Nephron (organoid): Measurements from ENCODE around the gene IPO8.

Experiments used
- H3K27ac Mint-ChIP-seq, 3 experiments: 2 replicates each; pipeline ENCODE4 v1.8.0; 2020; ENCODE audit warnings: mixed read lengths in 3 of 3, mild to moderate bottlenecking in 2 of 3, moderate library complexity in 1 of 3
- H3K27me3 Mint-ChIP-seq: 2 replicates; pipeline ENCODE4 v1.8.0; 2021; ENCODE audit warnings: low read depth, mild to moderate bottlenecking, moderate library complexity, mixed read lengths
- H3K36me3 Mint-ChIP-seq: 2 replicates; pipeline ENCODE4 v1.8.0; 2020; ENCODE audit warnings: low read depth, mixed read lengths
- H3K4me1 Mint-ChIP-seq: 2 replicates; pipeline ENCODE4 v1.8.0; 2020; ENCODE audit warnings: mixed read lengths
- H3K4me3 Mint-ChIP-seq, 3 experiments: 2 replicates each; pipeline ENCODE4 v1.8.0; 2020; ENCODE audit warnings: mild to moderate bottlenecking in 3 of 3, mixed read lengths in 3 of 3, moderate library complexity in 2 of 3
- H3K9me3 Mint-ChIP-seq: 2 replicates; pipeline ENCODE4 v1.8.0; 2020; ENCODE audit warnings: mixed read lengths
- CTCF ChIP-seq, 3 experiments: fragments of 200-600 bp; sonication (generic); IDR thresholded peaks; one replicate each; pipeline ENCODE4 v1.5.0; 2021; ENCODE audit warnings: antibody characterized with exemption in 3 of 3; ENCODE audit not compliant: unreplicated experiment in 3 of 3

Gene IPO8

DNA sequence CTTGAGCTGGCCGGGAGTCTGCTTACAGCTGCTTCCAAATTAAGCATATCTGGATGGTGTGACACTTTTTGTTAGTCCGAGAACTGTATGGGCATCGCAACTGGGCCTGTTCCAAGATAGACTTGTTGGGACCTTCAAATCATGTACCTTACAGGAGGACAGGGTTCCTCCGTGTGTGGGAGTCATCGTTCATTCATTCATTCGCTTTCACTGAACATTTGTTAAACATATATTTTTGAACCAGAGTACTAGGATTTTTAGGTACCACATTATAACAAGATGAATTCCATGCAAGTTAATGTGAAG, 387 bp upstream of the IPO8 start:
- peaks cover 58% of the 10 kb centered on the region for H3K4me1 Mint-ChIP-seq
- no peaks in the 10 kb centered on the region for H3K9me3 Mint-ChIP-seq
- no peak for TF ChIP-seq CTCF (IDR thresholded peaks at IDR 0.05; ENCODE audit: unreplicated experiment in 3 of 3)
- H3K27ac Mint-ChIP-seq = peak overlapping the region; percentile 91 to 96 (median 94)
- H3K36me3 Mint-ChIP-seq = no peaks in the 10 kb centered on the region
- peaks cover 6% of the 10 kb centered on the region for H3K27me3 Mint-ChIP-seq
- H3K4me3 Mint-ChIP-seq = peak overlapping the region; percentile 98 to 99 (median 98)

DNA sequence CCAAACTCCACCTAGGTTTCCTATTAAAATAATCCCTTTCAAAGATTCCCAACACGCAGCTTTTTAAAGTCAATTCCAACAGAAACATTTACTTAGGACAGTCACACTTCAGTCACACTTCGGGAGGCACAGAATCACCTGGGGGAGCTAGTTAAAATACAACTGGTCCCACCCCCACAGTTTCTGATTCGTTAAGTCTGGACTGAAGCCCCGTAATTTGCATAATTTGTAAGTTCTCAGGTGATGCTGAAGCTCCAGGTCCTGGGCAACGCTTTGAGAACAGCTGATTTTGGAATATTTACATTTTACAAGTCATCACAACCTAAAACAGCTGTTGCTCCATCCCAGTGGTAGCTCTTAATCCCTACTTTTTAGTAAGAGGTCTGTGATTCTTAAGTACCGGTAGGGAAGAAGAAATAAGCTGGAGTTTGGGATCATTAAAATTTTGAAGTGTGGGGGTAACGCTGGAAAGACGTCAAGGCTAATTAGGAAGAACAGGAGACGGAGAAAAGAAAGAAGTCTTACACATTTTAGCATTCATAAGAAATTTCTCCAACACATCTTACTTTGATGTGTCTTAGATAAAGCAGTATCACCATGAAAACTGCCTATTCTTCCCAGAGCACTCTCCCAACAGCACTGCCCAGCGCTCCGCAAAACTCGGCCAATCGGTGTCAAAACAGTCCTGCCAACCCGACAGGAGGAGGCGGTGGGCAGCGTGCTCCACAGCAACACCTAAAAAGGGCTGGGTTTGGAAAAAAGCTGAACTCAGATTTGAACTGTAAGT, 1.1 kb downstream of the IPO8 start:
- no peak for TF ChIP-seq CTCF (IDR thresholded peaks at IDR 0.05; ENCODE audit: unreplicated experiment in 3 of 3)
- Mint-ChIP-seq H3K27ac (peak overlapping the region; percentile 52 to 96 (median 91)), H3K4me1 (peaks cover 47% of the 10 kb centered on the region), H3K36me3 (peaks cover 5% of the 10 kb centered on the region), H3K27me3 (peaks cover 6% of the 10 kb centered on the region), H3K9me3 (no peaks in the 10 kb centered on the region), H3K4me3 (peak overlapping the region; percentile 98 to 99 (median 98))

DNA sequence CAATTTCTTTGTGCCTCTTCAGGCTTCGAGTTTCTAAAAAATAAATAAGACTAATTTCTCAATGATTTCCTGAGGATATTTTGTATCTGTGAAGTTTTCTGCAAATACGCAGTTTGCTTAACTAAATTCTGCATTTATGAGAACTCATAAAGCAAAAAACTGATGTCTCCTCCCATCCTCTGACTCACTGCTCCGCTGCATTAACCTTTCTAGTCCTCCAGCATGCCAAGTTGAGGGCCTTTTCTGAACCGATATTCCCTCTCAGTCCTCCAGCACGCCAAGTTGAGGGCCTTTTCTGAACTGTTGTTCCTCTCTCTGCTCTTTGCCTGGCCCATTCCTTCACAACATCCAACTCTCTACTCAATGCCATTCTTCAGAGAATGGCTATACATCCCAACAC, 3.2 kb downstream of the IPO8 start:
- Mint-ChIP-seq H3K36me3 (peaks cover 5% of the 10 kb centered on the region), H3K9me3 (no peaks in the 10 kb centered on the region), H3K27me3 (peaks cover 4% of the 10 kb centered on the region), H3K27ac (no peak overlapping the region), H3K4me1 (peaks cover 42% of the 10 kb centered on the region), H3K4me3 (peak overlapping the region in 2 of 3 experiments; percentile 3 to 5)
- TF ChIP-seq CTCF (IDR thresholded peaks at IDR 0.05; ENCODE audit: unreplicated experiment in 3 of 3) = no peak

DNA sequence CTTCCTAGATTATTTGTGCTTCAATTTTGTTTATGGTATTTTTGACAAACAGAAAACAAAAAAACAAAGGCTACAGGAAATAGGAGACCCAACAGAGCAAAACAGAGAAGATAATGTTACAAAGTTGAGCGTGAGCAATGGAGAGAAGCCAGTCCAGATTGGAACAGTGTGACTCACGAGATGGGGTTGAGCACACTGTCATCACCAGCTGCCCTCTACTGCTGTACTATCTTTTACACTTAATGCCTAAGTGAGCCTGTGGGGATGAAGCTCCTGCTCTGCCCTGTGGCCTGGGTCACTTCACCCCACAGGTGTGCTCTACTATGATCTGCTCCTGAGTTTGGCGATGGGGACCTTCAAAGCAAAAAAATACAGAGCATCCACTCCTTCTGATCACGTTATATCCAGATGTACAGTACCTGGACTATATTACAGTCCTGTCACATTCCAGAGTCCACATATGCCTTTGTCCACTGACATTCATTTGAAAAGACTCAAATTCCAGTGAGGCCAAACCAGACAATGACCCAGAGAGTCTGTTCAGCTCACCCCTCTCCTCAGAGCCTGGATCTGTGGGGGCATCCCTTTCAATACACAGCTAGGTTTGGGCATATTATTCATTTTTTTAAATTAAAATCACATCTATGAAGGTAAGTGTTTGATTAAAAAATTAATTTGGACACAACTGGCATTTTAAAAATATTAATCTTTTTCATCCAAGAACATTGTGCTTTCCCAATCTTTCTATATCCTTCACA, 4.4 kb downstream of the IPO8 start:
- peaks cover 40% of the 10 kb centered on the region for H3K4me1 Mint-ChIP-seq

DNA sequence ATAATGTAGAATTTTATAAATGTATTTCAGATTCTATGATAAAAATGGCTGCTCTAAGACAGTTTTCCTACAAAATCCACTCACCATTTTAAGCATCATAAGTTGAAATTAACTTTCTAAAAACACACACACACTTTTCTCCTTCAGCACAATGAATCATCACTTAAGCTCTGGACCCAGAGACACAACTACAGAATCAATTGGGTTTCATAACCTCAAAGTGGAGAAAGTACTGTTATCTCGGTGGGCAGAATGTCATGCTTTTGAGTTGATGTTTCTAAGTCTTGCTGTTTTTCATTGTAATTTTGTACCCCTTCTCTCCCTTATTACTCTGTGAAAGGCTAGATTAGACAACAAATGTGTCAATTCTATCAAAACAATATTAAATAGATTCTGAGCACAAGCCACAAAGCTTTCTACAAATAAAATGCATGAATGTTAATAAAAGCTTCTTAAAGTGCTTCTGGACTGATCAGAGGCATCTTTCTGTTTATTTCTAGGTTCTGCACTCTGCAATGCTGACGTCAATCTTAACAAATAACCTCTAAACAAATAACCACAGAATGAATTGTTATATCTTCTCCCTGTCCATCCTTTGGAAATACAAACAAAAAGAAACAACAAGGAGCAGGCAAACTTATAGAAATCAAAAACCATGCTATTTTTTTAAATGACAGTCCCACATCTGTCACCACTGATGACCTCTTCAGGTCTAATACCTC, 8.2 kb downstream of the IPO8 start:
- no peaks in the 10 kb centered on the region for H3K9me3 Mint-ChIP-seq
- H3K4me3 Mint-ChIP-seq = no peak overlapping the region
- no peak overlapping the region for H3K27ac Mint-ChIP-seq
- H3K36me3 Mint-ChIP-seq = peaks cover 21% of the 10 kb centered on the region
- H3K27me3 Mint-ChIP-seq = no peaks in the 10 kb centered on the region
- TF ChIP-seq CTCF (IDR thresholded peaks at IDR 0.05; ENCODE audit: unreplicated experiment in 3 of 3) = no peak
- H3K4me1 Mint-ChIP-seq = peaks cover 8% of the 10 kb centered on the region

More for the DNA sequence above, 4.4 kb downstream of the IPO8 start:
- TF ChIP-seq CTCF (IDR thresholded peaks at IDR 0.05; ENCODE audit: unreplicated experiment in 3 of 3) = no peak
- H3K27ac Mint-ChIP-seq = no peak overlapping the region
- H3K9me3 Mint-ChIP-seq = no peaks in the 10 kb centered on the region
- H3K4me3 Mint-ChIP-seq = no peak overlapping the region
- peaks cover 4% of the 10 kb centered on the region for H3K27me3 Mint-ChIP-seq
- H3K36me3 Mint-ChIP-seq = peaks cover 5% of the 10 kb centered on the region
